ENCODE results near the gene GCC2. TPM values are rescaled to one million over a fixed set of nuclear protein-coding genes. Genes with fewer than 3 reads are reported as not detected.

GCC2 gene
- total and polyA plus RNA-seq, 2 donors (not counting 3 experiments of a cell fraction or from before 2014, with no cell fraction given), result 4.1 to 38.7 TPM

- TF ChIP-seq FOS (IDR thresholded peaks at IDR 0.05; ENCODE audit: borderline replicate concordance, insufficient read depth, low read length) (no peak), POLR2AphosphoS5 (IDR thresholded peaks at IDR 0.05; ENCODE audit: insufficient read depth, low read depth, low read length) (no peak), EZH2 (IDR thresholded peaks at IDR 0.05; ENCODE audit: borderline replicate concordance, low read depth, low read length, severe bottlenecking) (no peak), GATA2 (IDR thresholded peaks at IDR 0.05; ENCODE audit: insufficient read depth, insufficient read length, low read depth, low read length) (no peak), MYC (IDR thresholded peaks at IDR 0.05; ENCODE audit: low read depth, low read length) (no peak), POLR2A (IDR thresholded peaks at IDR 0.05; ENCODE audit: low read depth, low read length) (no peak), JUN (IDR thresholded peaks at IDR 0.05; ENCODE audit: borderline replicate concordance, insufficient read depth, insufficient read length, low read depth) (no peak)
- TF ChIP-seq, protein P1, sequence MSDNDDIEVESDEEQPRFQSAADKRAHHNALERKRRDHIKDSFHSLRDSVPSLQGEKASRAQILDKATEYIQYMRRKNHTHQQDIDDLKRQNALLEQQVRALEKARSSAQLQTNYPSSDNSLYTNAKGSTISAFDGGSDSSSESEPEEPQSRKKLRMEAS (IDR thresholded peaks at IDR 0.05; ENCODE audit: insufficient read depth, insufficient read length), result no peak
- TF ChIP-seq, protein P2, sequence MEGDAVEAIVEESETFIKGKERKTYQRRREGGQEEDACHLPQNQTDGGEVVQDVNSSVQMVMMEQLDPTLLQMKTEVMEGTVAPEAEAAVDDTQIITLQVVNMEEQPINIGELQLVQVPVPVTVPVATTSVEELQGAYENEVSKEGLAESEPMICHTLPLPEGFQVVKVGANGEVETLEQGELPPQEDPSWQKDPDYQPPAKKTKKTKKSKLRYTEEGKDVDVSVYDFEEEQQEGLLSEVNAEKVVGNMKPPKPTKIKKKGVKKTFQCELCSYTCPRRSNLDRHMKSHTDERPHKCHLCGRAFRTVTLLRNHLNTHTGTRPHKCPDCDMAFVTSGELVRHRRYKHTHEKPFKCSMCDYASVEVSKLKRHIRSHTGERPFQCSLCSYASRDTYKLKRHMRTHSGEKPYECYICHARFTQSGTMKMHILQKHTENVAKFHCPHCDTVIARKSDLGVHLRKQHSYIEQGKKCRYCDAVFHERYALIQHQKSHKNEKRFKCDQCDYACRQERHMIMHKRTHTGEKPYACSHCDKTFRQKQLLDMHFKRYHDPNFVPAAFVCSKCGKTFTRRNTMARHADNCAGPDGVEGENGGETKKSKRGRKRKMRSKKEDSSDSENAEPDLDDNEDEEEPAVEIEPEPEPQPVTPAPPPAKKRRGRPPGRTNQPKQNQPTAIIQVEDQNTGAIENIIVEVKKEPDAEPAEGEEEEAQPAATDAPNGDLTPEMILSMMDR (IDR thresholded peaks at IDR 0.05; ENCODE audit: extremely low read depth in 1 of 2, insufficient read depth in 1 of 2, low read depth in 1 of 2, low read length in 2 of 2), result no peak
These were observed 6.6 kb downstream of the GCC2 start for GRCh38 chr2:108455571-108455970.

More at GRCh38 chr2:108455571-108455970, 6.6 kb downstream of the GCC2 start:
- no TSS peak for BruUV-seq (replicated peaks)
- dilution Hi-C loops (cut with MboI; ENCODE audit: extremely low pct_ligation_motif_present, low sequenced_read_pairs) (no loop called here), intact Hi-C loops (cut with micrococcal nuclease) (no loop called here)
- Histone ChIP-seq H3K36me3 (ENCODE audit: control insufficient read depth in 2 of 2, extremely low read depth in 1 of 2, insufficient read depth in 2 of 2, low read length in 2 of 2) (peaks cover 1 to 2% of the 10 kb centered on the region in 2 experiments), H2AFZ (ENCODE audit: low read depth, low read length) (no peak overlapping the region), H3K27ac (ENCODE audit: insufficient read depth, low read depth, low read length) (no peak overlapping the region), H3K4me1 (ENCODE audit: control insufficient read depth, extremely low read depth, insufficient read depth, low read length) (no peaks in the 10 kb centered on the region), H3K27me3 (ENCODE audit: control insufficient read depth in 2 of 2, insufficient read depth in 2 of 2, low read length in 2 of 2) (no peaks in the 10 kb centered on the region), H3K9me3 (replicated peaks; ENCODE audit: control insufficient read depth, insufficient read depth, low read length) (no peaks in the 10 kb centered on the region), H3K4me2 (ENCODE audit: insufficient read depth, low read length) (no peak overlapping the region), H3K79me2 (ENCODE audit: control insufficient read depth, insufficient read depth, low read length) (peaks cover 7% of the 10 kb centered on the region), H3K4me3 (replicated peaks in 1 of 3; ENCODE audit: insufficient read depth in 1 of 3, low read depth in 1 of 3, low read length in 3 of 3) (no peak overlapping the region), H3K9me1 (replicated peaks; ENCODE audit: control insufficient read depth, extremely low read depth, insufficient read depth, low read length) (no peaks in the 10 kb centered on the region), H4K20me1 (replicated peaks; ENCODE audit: control insufficient read depth, extremely low read depth, insufficient read depth, low read length) (no peaks in the 10 kb centered on the region), H3K9ac (replicated peaks; ENCODE audit: extremely low read depth, insufficient read depth, low read length) (no peak overlapping the region)
- CTCF ChIA-PET, result interaction anchor here (0.9 kb wide), 1 partner anchor 14 kb away, joined by 3 read pairs; no protein-coding TSS in a partner anchor
- no peak for FAIRE-seq
- POLR2A ChIA-PET, result no interaction called here
- no peak for DNase-seq (ENCODE audit: low read depth, low spot score)
